ENCODE results near the gene ZNF641. TPM values are rescaled to one million over a fixed set of nuclear protein-coding genes. Genes with fewer than 3 reads are reported as not detected.

ZNF641 gene
- total RNA-seq, 1 experiment from 2014 or later, result 12.1 TPM

DNA sequence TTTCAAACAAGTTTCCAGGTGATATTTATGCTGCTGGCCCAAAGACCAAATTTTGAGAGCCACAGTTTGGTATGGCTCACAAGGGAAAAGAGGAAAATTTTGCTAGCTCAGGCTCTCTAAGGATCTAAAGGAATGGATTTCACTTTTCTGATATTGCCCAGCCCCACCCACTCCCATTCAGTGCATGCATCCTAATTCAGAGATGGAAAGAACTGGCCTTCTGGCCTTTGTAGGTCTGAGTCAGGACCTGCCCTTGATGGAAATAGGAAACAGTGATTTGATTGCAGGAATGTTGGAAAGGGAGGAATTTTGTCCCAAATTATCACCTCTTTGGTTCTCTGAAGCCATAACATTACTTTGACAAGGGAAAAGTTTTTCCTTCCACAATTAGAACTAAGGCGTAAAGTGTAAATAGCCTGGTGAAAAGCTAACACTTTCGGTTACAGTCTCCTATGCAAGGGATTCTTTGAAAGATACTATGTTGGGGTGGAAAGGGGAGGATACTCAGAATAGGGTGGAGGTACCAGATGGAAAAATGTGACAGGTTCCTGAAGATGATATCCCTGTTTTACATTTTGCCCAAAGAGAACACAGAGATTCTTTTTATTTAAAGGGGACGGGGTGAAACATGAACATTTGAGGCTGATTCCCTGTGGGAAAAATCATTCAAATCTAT is 11.1 kb downstream of the ZNF641 start:
- DNase-seq (ENCODE audit: low read depth, low spot score) (no peak), ATAC-seq (no peak)
- no peaks in the 10 kb centered on the region for H3K9me3 ChIP-seq (ENCODE audit: control insufficient read depth in 1 of 2, insufficient read depth in 1 of 2, low read depth in 1 of 2, low read length in 2 of 2)
- H3K4me1 ChIP-seq (ENCODE audit: control insufficient read depth in 1 of 2, insufficient read depth in 2 of 2, low read length in 2 of 2), result no peaks in the 10 kb centered on the region
- H3K27ac ChIP-seq (ENCODE audit: low read depth, low read length), result no peak overlapping the region
- no peak overlapping the region for H2AFZ ChIP-seq (ENCODE audit: low read depth, low read length, poor library complexity, severe bottlenecking)
- ChIA-PET CTCF (no interaction called here), RAD21 (ENCODE audit: low non-redundant PET in 1 of 2, low total read pairs in 2 of 2, uncharacterized antibody in 2 of 2, unreplicated experiment in 2 of 2) (no interaction called here), POLR2A (no interaction called here)
- no peaks in the 10 kb centered on the region for H3K79me2 ChIP-seq (ENCODE audit: insufficient read depth, low read length)
- no peaks in the 10 kb centered on the region for H3K9me2 ChIP-seq (ENCODE audit: insufficient read depth)
- no peaks in the 10 kb centered on the region for H3K27me3 ChIP-seq (ENCODE audit: insufficient read depth, low read length)
- H3K36me3 ChIP-seq (ENCODE audit: control insufficient read depth in 1 of 2, insufficient read depth in 2 of 2, low read length in 2 of 2), result peaks cover 0 to 3% of the 10 kb centered on the region in 2 experiments; a peak in 2 of 4 replicates
- H3K9ac ChIP-seq (ENCODE audit: low read length), result no peak overlapping the region
- intact Hi-C loops (cut with micrococcal nuclease), result no loop called here
- no peaks in the 10 kb centered on the region for H4K20me1 ChIP-seq (ENCODE audit: insufficient read depth)
- BruUV-seq (replicated peaks), result no TSS peak
- no peak overlapping the region for H3K4me2 ChIP-seq (ENCODE audit: low read length)
- TF ChIP-seq ZNF274 (IDR thresholded peaks at IDR 0.05; ENCODE audit: low read depth, low read length), result no peak
- no peak overlapping the region for H3K4me3 ChIP-seq (replicated peaks in 1 of 2; ENCODE audit: low read depth in 1 of 2, low read length in 2 of 2)

DNA sequence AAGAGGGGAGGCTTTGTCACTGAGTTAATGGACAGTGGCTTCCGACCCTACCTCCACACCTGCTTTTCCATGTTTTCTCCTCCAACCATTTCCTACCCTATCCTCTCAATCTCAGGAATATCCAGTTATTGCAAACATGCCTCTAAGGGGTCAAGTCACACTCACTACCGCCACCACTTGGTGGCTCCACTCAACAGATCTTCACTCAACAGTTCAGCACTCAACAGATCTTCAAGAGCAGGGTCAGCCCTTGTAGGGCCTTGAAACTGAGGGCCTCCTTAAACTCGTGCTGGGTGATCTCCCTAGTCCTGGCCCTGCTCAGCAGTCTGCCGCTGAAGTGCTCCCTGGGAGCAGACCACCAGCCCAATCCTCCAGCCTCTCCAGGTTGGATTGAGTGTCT is 14.2 kb downstream of the ZNF641 start:
- no peak overlapping the region for H3K4me2 ChIP-seq (ENCODE audit: low read length)
- H3K9ac ChIP-seq (ENCODE audit: low read length), result no peak overlapping the region
- no peak overlapping the region for H3K4me3 ChIP-seq (replicated peaks in 1 of 2; ENCODE audit: low read depth in 1 of 2, low read length in 2 of 2)
- ATAC-seq, result peak; percentile 76
- no peak for DNase-seq (ENCODE audit: low read depth, low spot score)
- H3K27ac ChIP-seq (ENCODE audit: low read depth, low read length), result no peak overlapping the region
- intact Hi-C loops (cut with micrococcal nuclease), result no loop called here
- no TSS peak for BruUV-seq (replicated peaks)
- no peaks in the 10 kb centered on the region for H3K27me3 ChIP-seq (ENCODE audit: insufficient read depth, low read length)
- H3K9me3 ChIP-seq (ENCODE audit: control insufficient read depth in 1 of 2, insufficient read depth in 1 of 2, low read depth in 1 of 2, low read length in 2 of 2), result no peaks in the 10 kb centered on the region
- TF ChIP-seq ZNF274 (IDR thresholded peaks at IDR 0.05; ENCODE audit: low read depth, low read length), result no peak
- TF ChIP-seq RAD21 (IDR thresholded peaks at IDR 0.05; ENCODE audit: low read depth), result peak; percentile 33; the same call in 1 of the 2 replicates
- TF ChIP-seq CEBPB (IDR thresholded peaks at IDR 0.05; ENCODE audit: low read depth), result no peak
- no peak for TF ChIP-seq POLR2A (IDR thresholded peaks at IDR 0.05; ENCODE audit: borderline replicate concordance, extremely low read depth, insufficient read depth, insufficient read length)
- no peak for TF ChIP-seq ZFX (IDR thresholded peaks at IDR 0.05)
- TF ChIP-seq, protein P1, sequence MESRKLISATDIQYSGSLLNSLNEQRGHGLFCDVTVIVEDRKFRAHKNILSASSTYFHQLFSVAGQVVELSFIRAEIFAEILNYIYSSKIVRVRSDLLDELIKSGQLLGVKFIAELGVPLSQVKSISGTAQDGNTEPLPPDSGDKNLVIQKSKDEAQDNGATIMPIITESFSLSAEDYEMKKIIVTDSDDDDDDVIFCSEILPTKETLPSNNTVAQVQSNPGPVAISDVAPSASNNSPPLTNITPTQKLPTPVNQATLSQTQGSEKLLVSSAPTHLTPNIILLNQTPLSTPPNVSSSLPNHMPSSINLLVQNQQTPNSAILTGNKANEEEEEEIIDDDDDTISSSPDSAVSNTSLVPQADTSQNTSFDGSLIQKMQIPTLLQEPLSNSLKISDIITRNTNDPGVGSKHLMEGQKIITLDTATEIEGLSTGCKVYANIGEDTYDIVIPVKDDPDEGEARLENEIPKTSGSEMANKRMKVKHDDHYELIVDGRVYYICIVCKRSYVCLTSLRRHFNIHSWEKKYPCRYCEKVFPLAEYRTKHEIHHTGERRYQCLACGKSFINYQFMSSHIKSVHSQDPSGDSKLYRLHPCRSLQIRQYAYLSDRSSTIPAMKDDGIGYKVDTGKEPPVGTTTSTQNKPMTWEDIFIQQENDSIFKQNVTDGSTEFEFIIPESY (IDR thresholded peaks at IDR 0.05; ENCODE audit: extremely low read depth, insufficient replicate concordance, low read length), result no peak
- TF ChIP-seq, protein P2, sequence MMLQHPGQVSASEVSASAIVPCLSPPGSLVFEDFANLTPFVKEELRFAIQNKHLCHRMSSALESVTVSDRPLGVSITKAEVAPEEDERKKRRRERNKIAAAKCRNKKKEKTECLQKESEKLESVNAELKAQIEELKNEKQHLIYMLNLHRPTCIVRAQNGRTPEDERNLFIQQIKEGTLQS (IDR thresholded peaks at IDR 0.05), result no peak
- TF ChIP-seq YY1 (IDR thresholded peaks at IDR 0.05; ENCODE audit: extremely low read depth, insufficient replicate concordance, low read depth, low read length), result no peak
- TF ChIP-seq POLR2AphosphoS5 (IDR thresholded peaks at IDR 0.05; ENCODE audit: low read depth, low read length), result no peak
- TF ChIP-seq, protein P3, sequence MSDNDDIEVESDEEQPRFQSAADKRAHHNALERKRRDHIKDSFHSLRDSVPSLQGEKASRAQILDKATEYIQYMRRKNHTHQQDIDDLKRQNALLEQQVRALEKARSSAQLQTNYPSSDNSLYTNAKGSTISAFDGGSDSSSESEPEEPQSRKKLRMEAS (IDR thresholded peaks at IDR 0.05), result no peak
- no peak for TF ChIP-seq EZH2phosphoT487 (IDR thresholded peaks at IDR 0.05; ENCODE audit: borderline replicate concordance)
- no peak for TF ChIP-seq EZH2 (IDR thresholded peaks at IDR 0.05)
- no peak for TF ChIP-seq SIN3A (IDR thresholded peaks at IDR 0.05; ENCODE audit: low read depth)
- TF ChIP-seq FOSL1 (IDR thresholded peaks at IDR 0.05; ENCODE audit: low read depth), result no peak
- no peak for TF ChIP-seq SP1 (IDR thresholded peaks at IDR 0.05; ENCODE audit: low read depth)
- TF ChIP-seq, protein P4, sequence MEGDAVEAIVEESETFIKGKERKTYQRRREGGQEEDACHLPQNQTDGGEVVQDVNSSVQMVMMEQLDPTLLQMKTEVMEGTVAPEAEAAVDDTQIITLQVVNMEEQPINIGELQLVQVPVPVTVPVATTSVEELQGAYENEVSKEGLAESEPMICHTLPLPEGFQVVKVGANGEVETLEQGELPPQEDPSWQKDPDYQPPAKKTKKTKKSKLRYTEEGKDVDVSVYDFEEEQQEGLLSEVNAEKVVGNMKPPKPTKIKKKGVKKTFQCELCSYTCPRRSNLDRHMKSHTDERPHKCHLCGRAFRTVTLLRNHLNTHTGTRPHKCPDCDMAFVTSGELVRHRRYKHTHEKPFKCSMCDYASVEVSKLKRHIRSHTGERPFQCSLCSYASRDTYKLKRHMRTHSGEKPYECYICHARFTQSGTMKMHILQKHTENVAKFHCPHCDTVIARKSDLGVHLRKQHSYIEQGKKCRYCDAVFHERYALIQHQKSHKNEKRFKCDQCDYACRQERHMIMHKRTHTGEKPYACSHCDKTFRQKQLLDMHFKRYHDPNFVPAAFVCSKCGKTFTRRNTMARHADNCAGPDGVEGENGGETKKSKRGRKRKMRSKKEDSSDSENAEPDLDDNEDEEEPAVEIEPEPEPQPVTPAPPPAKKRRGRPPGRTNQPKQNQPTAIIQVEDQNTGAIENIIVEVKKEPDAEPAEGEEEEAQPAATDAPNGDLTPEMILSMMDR (IDR thresholded peaks at IDR 0.05 in 2 of 3, conservative IDR thresholded peaks at IDR 0.05 in 1 of 3; ENCODE audit: borderline replicate concordance in 1 of 3, insufficient read depth in 1 of 3, low read depth in 2 of 3, low read length in 2 of 3), result peak in 2 of 3 experiments; percentile 56 to 59; a peak in 4 of 6 replicates
- no peaks in the 10 kb centered on the region for H3K9me2 ChIP-seq (ENCODE audit: insufficient read depth)
- no peak overlapping the region for H2AFZ ChIP-seq (ENCODE audit: low read depth, low read length, poor library complexity, severe bottlenecking)
- H4K20me1 ChIP-seq (ENCODE audit: insufficient read depth), result no peaks in the 10 kb centered on the region
- H3K36me3 ChIP-seq (ENCODE audit: control insufficient read depth in 1 of 2, insufficient read depth in 2 of 2, low read length in 2 of 2), result no peaks in the 10 kb centered on the region
- ChIA-PET POLR2A (no interaction called here), CTCF (no interaction called here), RAD21 (ENCODE audit: low non-redundant PET in 1 of 2, low total read pairs in 2 of 2, uncharacterized antibody in 2 of 2, unreplicated experiment in 2 of 2) (no interaction called here)
- H3K79me2 ChIP-seq (ENCODE audit: insufficient read depth, low read length), result no peaks in the 10 kb centered on the region
- no peaks in the 10 kb centered on the region for H3K4me1 ChIP-seq (ENCODE audit: control insufficient read depth in 1 of 2, insufficient read depth in 2 of 2, low read length in 2 of 2)
